Small intestine (tissue), 7 donors: ENCODE data around the gene OR2V2. TPM values are rescaled to one million over a fixed set of nuclear protein-coding genes. Genes with fewer than 3 reads are reported as not detected.
"Not testable (repeated sequence)": the region's sequence is repeated elsewhere in the genome, so short reads cannot be mapped to it uniquely, and the experiment has no call there.

Source experiments
- DNase-seq, 2 donors: peaks; one replicate each; pipeline versions ENCODE4 v3.0.0 to v3.0.0-alpha.2; 2013
- FAIRE-seq: peaks from 2 replicates; lab custom pipeline; 2012; peaks lifted over from hg19 to GRCh38; lab: Jason Lieb, UNC
- H3K27ac ChIP-seq, 3 donors: one replicate each; pipeline ENCODE4 v1.5.1; 2013; ENCODE audit warnings: low read length in 2 of 3, mild to moderate bottlenecking in 2 of 3, control low read depth in 1 of 3, inconsistent platforms in 1 of 3, low read depth in 1 of 3, moderate library complexity in 1 of 3
- H3K27me3 ChIP-seq, 3 donors: one replicate each; pipeline ENCODE4 v1.6.1; 2013; ENCODE audit warnings: low read length in 3 of 3, inconsistent platforms in 1 of 3; ENCODE audit not compliant: control insufficient read depth in 3 of 3, insufficient read depth in 3 of 3
- H3K36me3 ChIP-seq, 3 donors: one replicate each; pipeline ENCODE4 v1.6.1; 2013; ENCODE audit warnings: low read length in 3 of 3, inconsistent platforms in 1 of 3, low read depth in 1 of 3, mild to moderate bottlenecking in 1 of 3, moderate library complexity in 1 of 3; ENCODE audit not compliant: control insufficient read depth in 3 of 3, insufficient read depth in 2 of 3
- H3K4me1 ChIP-seq, 3 donors: one replicate each; pipeline ENCODE4 v1.6.1; 2013; ENCODE audit warnings: low read length in 2 of 3, inconsistent platforms in 1 of 3, low read depth in 1 of 3, mild to moderate bottlenecking in 1 of 3, moderate library complexity in 1 of 3; ENCODE audit not compliant: control insufficient read depth in 3 of 3, insufficient read depth in 2 of 3
- H3K4me3 ChIP-seq, 3 donors: one replicate each; pipeline ENCODE4 v1.5.1; 2013; ENCODE audit warnings: low read length in 3 of 3, control low read depth in 1 of 3, inconsistent platforms in 1 of 3, low read depth in 1 of 3, mild to moderate bottlenecking in 1 of 3, moderate library complexity in 1 of 3
- H3K9me3 ChIP-seq, 2 donors: one replicate each; pipeline ENCODE4 v1.6.1; 2013; ENCODE audit warnings: low read depth in 1 of 2, low read length in 1 of 2; ENCODE audit not compliant: control insufficient read depth in 2 of 2, insufficient read depth in 1 of 2
- whole genome bisulfite sequencing, 3 donors: extraction: QIAGEN DNeasy Blood & Tissue Kit; methylation state at CpG; one replicate each; pipeline ENCODE4 v1.1.7; 2013; 5-methylcytosine and 5-hydroxymethylcytosine counted together
- polyA plus RNA-seq, 4 donors: library from polyadenylated mRNA; stranded (reverse) in 3 of 4; unstranded in 1 of 4; fragments of 200-250 nt in 3 of 4; fragments of 120-200 nt in 1 of 4; gene quantifications; one replicate each; pipeline versions ENCODE4 v1.2.1 to v1.2.3, GENCODE V29; 2013
- donor health status: healthy with polysubstance abuse.
- donor health status: control.
- donor health status: control.
- donor health status: Bipolar disorder and iron deficiency.
- donor health status: healthy.

OR2V2 gene
- polyA plus RNA-seq, 4 donors, result not detected

GRCh38 chr5:181113572-181113971 lies 33.8 kb upstream of the OR2V2 start:
- H3K9me3 ChIP-seq, H3K4me3 ChIP-seq, H3K36me3 ChIP-seq, FAIRE-seq, DNase-seq, H3K4me1 ChIP-seq, H3K27ac ChIP-seq: not testable (repeated sequence)
- 86 to 87% (median 87%) methylated on average over 5 to 6 of the region's 13 CpGs for WGBS, 3 donors
- H3K27me3 ChIP-seq, result peaks cover 0 to 63% (median 21%) of the 10 kb centered on the region in 3 donors

- FAIRE-seq (no peak), DNase-seq (no peak)
- H3K9me3 ChIP-seq, result peaks cover 0 to 2% of the 10 kb centered on the region in 2 donors
- H3K4me3 ChIP-seq, result no peak overlapping the region
- no peak overlapping the region for H3K27ac ChIP-seq
- WGBS, 3 donors, result 48 to 56% (median 53%) methylated on average over 33 of the region's 33 CpGs
- H3K4me1 ChIP-seq, result no peaks in the 10 kb centered on the region
- peaks cover 0 to 62% (median 27%) of the 10 kb centered on the region in 3 donors for H3K27me3 ChIP-seq
- no peaks in the 10 kb centered on the region for H3K36me3 ChIP-seq
Observed at GRCh38 chr5:181114284-181114843, 33.0 kb upstream of the OR2V2 start.

- 7 to 14% (median 13%) methylated on average over 47 of the region's 47 CpGs for WGBS, 3 donors
- Histone ChIP-seq H3K4me3 (no peak overlapping the region), H3K27me3 (peaks cover 0 to 59% (median 27%) of the 10 kb centered on the region in 3 donors), H3K4me1 (no peaks in the 10 kb centered on the region), H3K27ac (no peak overlapping the region), H3K9me3 (peaks cover 0 to 2% of the 10 kb centered on the region in 2 donors), H3K36me3 (no peaks in the 10 kb centered on the region)
- DNase-seq, result peak in 1 of 2 donors; percentile 9
- no peak for FAIRE-seq
Observed at GRCh38 chr5:181114844-181115778, 32.3 kb upstream of the OR2V2 start.

- no peak for FAIRE-seq
Observed at GRCh38 chr5:181118369-181118768, 29.0 kb upstream of the OR2V2 start.

GRCh38 chr5:181119105-181119504 lies 28.3 kb upstream of the OR2V2 start:
- DNase-seq (no peak), FAIRE-seq (no peak)
- Histone ChIP-seq H3K4me1 (no peaks in the 10 kb centered on the region), H3K9me3 (peaks cover 0 to 2% of the 10 kb centered on the region in 2 donors), H3K36me3 (no peaks in the 10 kb centered on the region), H3K27me3 (peaks cover 0 to 40% (median 26%) of the 10 kb centered on the region in 3 donors), H3K4me3 (no peak overlapping the region), H3K27ac (no peak overlapping the region)
- 83 to 86% (median 85%) methylated on average over 8 of the region's 8 CpGs for WGBS, 3 donors

More at GRCh38 chr5:181118369-181118768, 29.0 kb upstream of the OR2V2 start:
- WGBS, 3 donors, result 80 to 89% (median 84%) methylated on average over 6 of the region's 6 CpGs
- Histone ChIP-seq H3K27ac (no peak overlapping the region), H3K4me3 (no peak overlapping the region), H3K27me3 (peaks cover 0 to 44% (median 29%) of the 10 kb centered on the region in 3 donors), H3K36me3 (no peaks in the 10 kb centered on the region), H3K4me1 (no peaks in the 10 kb centered on the region), H3K9me3 (peaks cover 0 to 2% of the 10 kb centered on the region in 2 donors)
- DNase-seq, result no peak

GRCh38 chr5:181120306-181120705 lies 27.1 kb upstream of the OR2V2 start:
- FAIRE-seq, result no peak

GRCh38 chr5:181120761-181121160 lies 26.6 kb upstream of the OR2V2 start:
- WGBS, 3 donors, result 71 to 82% (median 81%) methylated on average over 5 of the region's 5 CpGs
- H3K27ac ChIP-seq, result no peak overlapping the region
- H3K4me1 ChIP-seq, result no peaks in the 10 kb centered on the region
- no peak overlapping the region for H3K4me3 ChIP-seq
- no peak for FAIRE-seq
- peaks cover 0 to 29% (median 22%) of the 10 kb centered on the region in 3 donors for H3K27me3 ChIP-seq
- no peaks in the 10 kb centered on the region for H3K9me3 ChIP-seq
- no peaks in the 10 kb centered on the region for H3K36me3 ChIP-seq
- no peak for DNase-seq

More at GRCh38 chr5:181120306-181120705, 27.1 kb upstream of the OR2V2 start:
- Histone ChIP-seq H3K27me3 (peaks cover 0 to 31% (median 22%) of the 10 kb centered on the region in 3 donors), H3K9me3 (no peaks in the 10 kb centered on the region), H3K4me1 (no peaks in the 10 kb centered on the region), H3K36me3 (no peaks in the 10 kb centered on the region), H3K4me3 (no peak overlapping the region), H3K27ac (no peak overlapping the region)
- WGBS, 3 donors, result 79 to 88% (median 84%) methylated on average over 4 of the region's 4 CpGs
- DNase-seq, result no peak

- H3K9me3 ChIP-seq, result no peaks in the 10 kb centered on the region
- FAIRE-seq, result no peak
- DNase-seq, result no peak
- H3K4me1 ChIP-seq, result no peaks in the 10 kb centered on the region
- no peak overlapping the region for H3K27ac ChIP-seq
- 60 to 73% (median 65%) methylated on average over 28 of the region's 28 CpGs for WGBS, 3 donors
- H3K4me3 ChIP-seq, result no peak overlapping the region
- no peaks in the 10 kb centered on the region for H3K36me3 ChIP-seq
- H3K27me3 ChIP-seq, result peaks cover 0 to 21% (median 19%) of the 10 kb centered on the region in 3 donors
Observed at GRCh38 chr5:181121675-181122561, 25.5 kb upstream of the OR2V2 start.
